Measurements from ENCODE around the gene TNIK.

Gene TNIK

DNA sequence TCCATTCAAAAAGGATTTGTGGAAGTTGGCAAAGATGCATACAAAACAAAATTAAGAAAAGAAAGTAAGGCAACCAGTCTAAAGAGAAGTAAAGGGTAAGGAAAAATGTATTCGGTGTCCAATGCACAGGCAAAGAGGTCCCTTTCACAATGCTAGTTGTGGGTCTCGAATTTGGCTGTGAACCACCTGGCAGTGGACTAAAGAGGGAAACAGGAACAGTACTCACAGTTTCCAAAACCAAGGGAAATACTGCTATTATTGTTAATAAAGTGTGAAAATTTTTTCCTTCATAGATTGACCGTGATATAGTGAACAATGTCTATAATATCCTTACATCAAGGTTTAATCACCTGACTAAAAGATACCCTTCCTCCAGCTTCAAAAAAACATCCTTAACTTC lies 57.9 kb downstream of the TNIK start:
- ATAC-seq = no peak
- DNase-seq = no peak
- Mint-ChIP-seq H3K27me3 (no peaks in the 10 kb centered on the region), H3K9me3 (no peaks in the 10 kb centered on the region), H3K4me1 (peaks cover 37% of the 10 kb centered on the region), H3K27ac (no peak overlapping the region), H3K4me3 (no peak overlapping the region), H3K36me3 (ENCODE audit: low read depth) (peaks cover 8% of the 10 kb centered on the region)

DNA sequence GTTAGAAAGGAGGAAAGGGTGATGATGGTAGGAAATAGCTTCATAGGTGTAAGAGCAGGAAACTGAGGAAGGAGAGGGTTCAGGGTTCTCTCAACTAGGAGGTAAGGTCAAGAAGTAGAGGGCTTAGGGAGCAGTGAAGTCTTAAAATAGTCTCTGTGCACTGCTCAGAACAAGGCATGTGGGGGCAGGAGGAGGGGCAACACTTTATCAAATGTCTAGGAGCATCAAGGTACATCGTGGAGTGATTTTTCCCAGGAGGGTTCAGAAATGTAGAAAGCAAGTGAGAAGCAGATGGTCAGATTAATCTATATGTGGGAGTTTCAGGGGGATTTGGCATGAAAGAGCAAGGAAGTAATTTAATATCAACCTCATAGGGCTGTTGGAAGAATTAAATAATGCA lies 58.8 kb downstream of the TNIK start:
- DNase-seq (no peak), ATAC-seq (no peak)
- peaks cover 8% of the 10 kb centered on the region for H3K36me3 Mint-ChIP-seq (ENCODE audit: low read depth)
- no peaks in the 10 kb centered on the region for H3K9me3 Mint-ChIP-seq
- H3K27me3 Mint-ChIP-seq = no peaks in the 10 kb centered on the region
- no peak overlapping the region for H3K4me3 Mint-ChIP-seq
- no peak overlapping the region for H3K27ac Mint-ChIP-seq
- H3K4me1 Mint-ChIP-seq = peaks cover 34% of the 10 kb centered on the region

DNA sequence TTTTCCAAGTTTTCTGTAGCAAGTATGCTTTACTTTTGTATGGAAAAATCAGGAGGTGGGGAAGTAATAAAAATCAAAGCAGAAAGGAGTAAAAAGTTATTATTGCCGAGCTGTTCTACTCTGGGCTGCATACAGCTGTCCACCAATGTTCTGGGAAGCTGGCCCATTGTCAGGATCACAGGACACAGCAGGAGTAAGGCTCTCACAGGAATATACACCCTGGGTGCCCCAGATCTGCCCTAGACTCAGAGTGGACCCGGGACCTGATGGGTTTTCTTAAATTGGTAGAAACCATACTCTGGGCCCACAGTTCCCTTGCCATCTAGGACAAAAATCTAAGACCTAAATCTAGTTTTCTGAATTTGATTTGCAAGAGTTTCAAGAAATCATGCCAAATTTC lies 60.4 kb downstream of the TNIK start:
- Mint-ChIP-seq H3K27ac (no peak overlapping the region), H3K4me1 (peaks cover 34% of the 10 kb centered on the region), H3K27me3 (no peaks in the 10 kb centered on the region), H3K36me3 (ENCODE audit: low read depth) (peaks cover 8% of the 10 kb centered on the region), H3K9me3 (no peaks in the 10 kb centered on the region), H3K4me3 (no peak overlapping the region)
- DNase-seq (no peak), ATAC-seq (no peak)

GRCh38 chr3:171398343-171398742 lies 61.9 kb downstream of the TNIK start:
- no peak overlapping the region for H3K27ac Mint-ChIP-seq
- H3K4me1 Mint-ChIP-seq = peaks cover 30% of the 10 kb centered on the region
- ATAC-seq = no peak
- no peaks in the 10 kb centered on the region for H3K9me3 Mint-ChIP-seq
- no peak overlapping the region for H3K4me3 Mint-ChIP-seq
- DNase-seq = no peak
- H3K27me3 Mint-ChIP-seq = no peaks in the 10 kb centered on the region
- peaks cover 6% of the 10 kb centered on the region for H3K36me3 Mint-ChIP-seq (ENCODE audit: low read depth)

DNA sequence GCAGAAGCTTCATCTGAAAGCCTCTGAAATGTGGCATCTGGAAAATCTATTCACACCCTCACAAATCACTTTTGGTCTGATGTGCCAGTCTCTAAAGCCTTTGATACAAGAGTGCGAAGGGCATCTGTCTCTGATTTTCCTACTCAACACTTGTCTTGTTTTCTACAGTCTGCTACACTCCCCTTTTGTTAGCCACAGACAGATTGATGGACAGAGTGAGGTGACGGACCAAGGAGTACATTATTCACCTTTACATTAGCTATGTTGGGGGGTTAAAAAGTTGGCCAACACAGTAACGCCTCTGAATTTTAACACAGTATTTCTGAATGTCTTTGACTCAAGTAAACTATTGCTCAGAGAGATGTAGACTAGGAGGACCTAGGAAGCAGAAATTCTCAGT lies 63.1 kb downstream of the TNIK start:
- Mint-ChIP-seq H3K36me3 (ENCODE audit: low read depth) (peaks cover under 1% of the 10 kb centered on the region), H3K9me3 (no peaks in the 10 kb centered on the region), H3K27ac (no peak overlapping the region), H3K27me3 (no peaks in the 10 kb centered on the region), H3K4me3 (no peak overlapping the region), H3K4me1 (peaks cover 21% of the 10 kb centered on the region)
- DNase-seq (no peak), ATAC-seq (no peak)

- Mint-ChIP-seq H3K36me3 (ENCODE audit: low read depth) (peaks cover 7% of the 10 kb centered on the region), H3K27ac (no peak overlapping the region), H3K4me3 (no peak overlapping the region), H3K4me1 (peaks cover 16% of the 10 kb centered on the region), H3K9me3 (peaks cover 5% of the 10 kb centered on the region), H3K27me3 (no peaks in the 10 kb centered on the region)
- DNase-seq = no peak
- ATAC-seq = no peak
Observed at GRCh38 chr3:171396048-171396447, 64.2 kb downstream of the TNIK start.

DNA sequence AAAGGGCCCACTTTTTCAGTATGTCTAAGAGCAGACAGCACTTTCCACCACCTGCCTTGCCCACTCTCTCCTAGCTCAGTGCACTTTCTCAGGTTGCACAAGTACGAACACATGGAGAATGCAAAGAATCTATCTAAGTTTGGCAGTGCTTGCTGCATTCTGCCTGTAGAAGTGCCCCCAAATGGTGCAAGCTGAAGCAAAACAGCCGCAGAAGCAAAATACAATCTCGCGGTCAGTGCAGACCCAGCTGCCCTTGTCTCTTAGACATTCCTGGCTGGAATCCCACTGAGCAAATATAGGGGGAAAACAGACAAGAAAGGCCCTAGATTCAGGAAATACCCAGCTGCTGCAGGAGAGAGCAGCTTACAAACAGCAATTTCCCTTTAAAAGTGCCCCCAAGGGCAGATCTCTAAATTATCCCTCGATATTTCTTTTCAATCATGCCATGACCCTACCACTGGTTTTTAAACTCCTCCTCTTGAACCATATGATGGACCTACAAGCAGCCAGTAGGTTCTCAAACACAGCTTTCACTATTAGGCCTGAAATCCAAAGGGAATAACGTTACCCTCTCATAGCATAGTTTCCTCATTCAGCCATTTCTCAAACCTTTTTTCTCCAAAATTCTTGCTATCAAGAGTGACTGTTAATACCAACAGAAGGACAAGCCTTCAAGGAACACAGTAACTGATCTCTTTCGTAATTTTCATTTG lies 67.0 kb downstream of the TNIK start:
- H3K27ac Mint-ChIP-seq = no peak overlapping the region
- ATAC-seq = no peak
- no peak for DNase-seq
- peaks cover 5% of the 10 kb centered on the region for H3K9me3 Mint-ChIP-seq
- peaks cover 13% of the 10 kb centered on the region for H3K4me1 Mint-ChIP-seq
- H3K27me3 Mint-ChIP-seq = no peaks in the 10 kb centered on the region
- peaks cover 7% of the 10 kb centered on the region for H3K36me3 Mint-ChIP-seq (ENCODE audit: low read depth)
- H3K4me3 Mint-ChIP-seq = no peak overlapping the region

DNA sequence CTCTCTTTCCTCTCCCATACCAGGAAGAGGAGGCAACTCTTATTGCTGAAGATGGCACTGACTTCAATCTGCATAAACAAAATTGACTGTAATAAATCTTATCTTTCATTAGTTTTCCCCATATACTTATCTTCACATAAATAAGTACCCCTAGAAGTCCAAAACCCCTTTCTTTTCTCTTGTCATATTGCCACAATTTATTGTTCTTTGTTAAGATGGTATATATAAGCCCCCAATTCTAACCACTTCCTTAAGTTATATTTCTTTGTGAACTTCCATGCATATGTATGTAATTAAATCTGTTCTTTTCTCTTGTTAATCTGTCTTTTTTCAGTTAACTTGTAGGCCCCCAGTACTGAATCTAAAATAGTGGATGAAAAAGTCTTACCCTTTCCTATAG lies 68.8 kb downstream of the TNIK start:
- Mint-ChIP-seq H3K4me1 (peaks cover 12% of the 10 kb centered on the region), H3K36me3 (ENCODE audit: low read depth) (peaks cover 7% of the 10 kb centered on the region), H3K4me3 (no peak overlapping the region), H3K27me3 (no peaks in the 10 kb centered on the region), H3K27ac (no peak overlapping the region), H3K9me3 (peaks cover 5% of the 10 kb centered on the region)
- DNase-seq (no peak), ATAC-seq (no peak)

DNA sequence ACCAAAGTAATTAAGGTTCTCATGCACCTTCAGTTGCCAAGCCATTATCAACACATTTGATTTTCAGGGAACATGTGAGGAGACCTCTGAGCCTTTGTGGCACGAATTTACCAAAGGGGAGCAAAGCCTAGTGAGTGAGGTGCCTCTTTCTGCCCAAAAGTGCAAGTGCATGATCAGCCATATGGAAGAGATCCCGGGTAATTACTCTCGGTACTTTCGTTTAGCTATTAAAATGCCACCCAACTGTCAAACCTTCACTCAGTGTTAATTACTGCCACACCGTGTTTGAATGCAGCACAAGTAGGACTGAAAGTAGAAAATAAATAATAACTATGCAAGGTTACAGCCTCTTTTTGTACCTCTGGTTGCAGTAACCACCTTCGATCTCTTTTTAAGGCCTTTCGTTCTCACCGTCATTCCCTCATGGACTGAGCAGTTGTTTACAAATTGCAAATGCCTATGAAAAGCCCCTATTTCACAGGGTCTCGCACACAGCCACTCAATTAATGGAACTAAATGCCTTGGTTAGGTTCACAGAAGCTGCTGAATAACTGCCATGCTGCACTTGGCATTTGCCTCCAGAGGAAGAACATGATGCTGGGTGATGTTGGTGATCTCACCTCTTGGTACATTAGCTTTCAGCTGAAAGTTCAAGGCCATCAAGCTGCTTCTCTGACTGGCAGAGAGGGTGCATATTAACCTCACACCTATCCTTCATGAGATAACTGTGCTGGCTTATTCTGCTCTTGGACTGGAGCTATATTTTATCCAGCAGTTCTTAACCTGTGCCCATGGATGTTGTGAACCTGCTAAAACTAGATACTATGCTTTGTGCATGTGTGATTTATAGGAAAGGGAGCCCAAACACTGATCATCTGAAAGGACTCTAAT lies 69.9 kb downstream of the TNIK start:
- peaks cover 13% of the 10 kb centered on the region for H3K4me1 Mint-ChIP-seq

GRCh38 chr3:171389491-171389890 lies 70.7 kb downstream of the TNIK start:
- DNase-seq (no peak), ATAC-seq (no peak)
- H3K4me3 Mint-ChIP-seq = no peak overlapping the region
- H3K9me3 Mint-ChIP-seq = peaks cover 5% of the 10 kb centered on the region
- peaks cover 18% of the 10 kb centered on the region for H3K4me1 Mint-ChIP-seq
- peaks cover 7% of the 10 kb centered on the region for H3K36me3 Mint-ChIP-seq (ENCODE audit: low read depth)
- H3K27me3 Mint-ChIP-seq = no peaks in the 10 kb centered on the region
- no peak overlapping the region for H3K27ac Mint-ChIP-seq

More for the DNA sequence above, 69.9 kb downstream of the TNIK start:
- peaks cover 7% of the 10 kb centered on the region for H3K36me3 Mint-ChIP-seq (ENCODE audit: low read depth)
- no peak overlapping the region for H3K27ac Mint-ChIP-seq
- peaks cover 5% of the 10 kb centered on the region for H3K9me3 Mint-ChIP-seq
- no peaks in the 10 kb centered on the region for H3K27me3 Mint-ChIP-seq
- DNase-seq (no peak), ATAC-seq (no peak)
- no peak overlapping the region for H3K4me3 Mint-ChIP-seq

- Mint-ChIP-seq H3K27ac (no peak overlapping the region), H3K4me3 (no peak overlapping the region), H3K36me3 (ENCODE audit: low read depth) (peaks cover 7% of the 10 kb centered on the region), H3K9me3 (peaks cover 5% of the 10 kb centered on the region), H3K4me1 (peaks cover 28% of the 10 kb centered on the region), H3K27me3 (no peaks in the 10 kb centered on the region)
- ATAC-seq (no peak), DNase-seq (no peak)
Observed at GRCh38 chr3:171388527-171388926, 71.7 kb downstream of the TNIK start.

GRCh38 chr3:171387062-171387461 lies 73.1 kb downstream of the TNIK start:
- peaks cover 7% of the 10 kb centered on the region for H3K36me3 Mint-ChIP-seq (ENCODE audit: low read depth)
- H3K4me1 Mint-ChIP-seq = peaks cover 38% of the 10 kb centered on the region
- ATAC-seq (no peak), DNase-seq (no peak)
- H3K27ac Mint-ChIP-seq = no peak overlapping the region
- no peaks in the 10 kb centered on the region for H3K27me3 Mint-ChIP-seq
- no peak overlapping the region for H3K4me3 Mint-ChIP-seq
- peaks cover 5% of the 10 kb centered on the region for H3K9me3 Mint-ChIP-seq

GRCh38 chr3:171385086-171385485 lies 75.1 kb downstream of the TNIK start:
- Mint-ChIP-seq H3K27ac (no peak overlapping the region), H3K4me1 (peaks cover 44% of the 10 kb centered on the region), H3K27me3 (no peaks in the 10 kb centered on the region), H3K4me3 (no peak overlapping the region), H3K9me3 (no peaks in the 10 kb centered on the region), H3K36me3 (ENCODE audit: low read depth) (no peaks in the 10 kb centered on the region)
- DNase-seq (no peak), ATAC-seq (no peak)

- no peak for ATAC-seq
- H3K4me3 Mint-ChIP-seq = no peak overlapping the region
- H3K27ac Mint-ChIP-seq = no peak overlapping the region
Observed at GRCh38 chr3:171384101-171384891, 75.9 kb downstream of the TNIK start.

More at GRCh38 chr3:171384101-171384891, 75.9 kb downstream of the TNIK start:
- H3K36me3 Mint-ChIP-seq (ENCODE audit: low read depth) = no peaks in the 10 kb centered on the region
- DNase-seq = no peak
- H3K9me3 Mint-ChIP-seq = no peaks in the 10 kb centered on the region
- no peaks in the 10 kb centered on the region for H3K27me3 Mint-ChIP-seq
- H3K4me1 Mint-ChIP-seq = peaks cover 47% of the 10 kb centered on the region
